ENCODE measurements around the gene VWF.

VWF gene

GRCh38 chr12:6058481-6059161, 65.8 kb downstream of the VWF start:
- no peaks in the 10 kb centered on the region for H3K9me3 ChIP-seq (ENCODE audit: control insufficient read depth in 2 of 2, low read length in 2 of 2)
- peaks cover 0 to 2% of the 10 kb centered on the region in 2 donors for H3K36me3 ChIP-seq (ENCODE audit: control insufficient read depth in 2 of 2, insufficient read depth in 2 of 2, low read length in 2 of 2)
- no peak overlapping the region for H3K27ac ChIP-seq (ENCODE audit: low read length)
- H3K27me3 ChIP-seq (ENCODE audit: control insufficient read depth in 1 of 2, insufficient read depth in 2 of 2, low read length in 2 of 2): peaks cover 2 to 5% of the 10 kb centered on the region in 2 donors
- H3K4me3 ChIP-seq (ENCODE audit: low read length in 2 of 2): no peak overlapping the region
- no peak overlapping the region for H3K9ac ChIP-seq (ENCODE audit: low read length in 2 of 2)
- H3K4me1 ChIP-seq (ENCODE audit: control insufficient read depth, insufficient read depth, low read length): peaks cover 8% of the 10 kb centered on the region

- Histone ChIP-seq H3K4me3 (ENCODE audit: low read length in 2 of 2) (no peak overlapping the region), H3K4me1 (ENCODE audit: control insufficient read depth, insufficient read depth, low read length) (peaks cover 2% of the 10 kb centered on the region), H3K9me3 (ENCODE audit: control insufficient read depth in 2 of 2, low read length in 2 of 2) (no peaks in the 10 kb centered on the region), H3K27ac (ENCODE audit: low read length) (no peak overlapping the region), H3K27me3 (ENCODE audit: control insufficient read depth in 1 of 2, insufficient read depth in 2 of 2, low read length in 2 of 2) (peaks cover 2 to 5% of the 10 kb centered on the region in 2 donors), H3K36me3 (ENCODE audit: control insufficient read depth in 2 of 2, insufficient read depth in 2 of 2, low read length in 2 of 2) (no peaks in the 10 kb centered on the region), H3K9ac (ENCODE audit: low read length in 2 of 2) (no peak overlapping the region)
These were observed 66.8 kb downstream of the VWF start for GRCh38 chr12:6057700-6058099.

GRCh38 chr12:6056406-6057240, 67.8 kb downstream of the VWF start:
- Histone ChIP-seq H3K9ac (ENCODE audit: low read length in 2 of 2) (no peak overlapping the region), H3K27me3 (ENCODE audit: control insufficient read depth in 1 of 2, insufficient read depth in 2 of 2, low read length in 2 of 2) (peaks cover 2 to 5% of the 10 kb centered on the region in 2 donors), H3K27ac (ENCODE audit: low read length) (no peak overlapping the region), H3K4me1 (ENCODE audit: control insufficient read depth, insufficient read depth, low read length) (peaks cover 2% of the 10 kb centered on the region), H3K36me3 (ENCODE audit: control insufficient read depth in 2 of 2, insufficient read depth in 2 of 2, low read length in 2 of 2) (no peaks in the 10 kb centered on the region), H3K9me3 (ENCODE audit: control insufficient read depth in 2 of 2, low read length in 2 of 2) (no peaks in the 10 kb centered on the region), H3K4me3 (ENCODE audit: low read length in 2 of 2) (peak overlapping the region in 1 of 2 donors; percentile 8)

- Histone ChIP-seq H3K36me3 (ENCODE audit: control insufficient read depth in 2 of 2, insufficient read depth in 2 of 2, low read length in 2 of 2) (no peaks in the 10 kb centered on the region), H3K9ac (ENCODE audit: low read length in 2 of 2) (no peak overlapping the region), H3K9me3 (ENCODE audit: control insufficient read depth in 2 of 2, low read length in 2 of 2) (no peaks in the 10 kb centered on the region), H3K27ac (ENCODE audit: low read length) (no peak overlapping the region), H3K4me1 (ENCODE audit: control insufficient read depth, insufficient read depth, low read length) (peaks cover 2% of the 10 kb centered on the region), H3K27me3 (ENCODE audit: control insufficient read depth in 1 of 2, insufficient read depth in 2 of 2, low read length in 2 of 2) (peaks cover 2 to 5% of the 10 kb centered on the region in 2 donors), H3K4me3 (ENCODE audit: low read length in 2 of 2) (no peak overlapping the region)
These were observed 70.9 kb downstream of the VWF start for GRCh38 chr12:6053541-6053940.

- H3K4me3 ChIP-seq (ENCODE audit: low read length in 2 of 2): no peak overlapping the region
- H3K36me3 ChIP-seq (ENCODE audit: control insufficient read depth in 2 of 2, insufficient read depth in 2 of 2, low read length in 2 of 2): no peaks in the 10 kb centered on the region
- H3K27ac ChIP-seq (ENCODE audit: low read length): no peak overlapping the region
- peaks cover 2% of the 10 kb centered on the region for H3K4me1 ChIP-seq (ENCODE audit: control insufficient read depth, insufficient read depth, low read length)
- H3K9ac ChIP-seq (ENCODE audit: low read length in 2 of 2): no peak overlapping the region
- peaks cover under 1 to 5% of the 10 kb centered on the region in 2 donors for H3K27me3 ChIP-seq (ENCODE audit: control insufficient read depth in 1 of 2, insufficient read depth in 2 of 2, low read length in 2 of 2)
- no peaks in the 10 kb centered on the region for H3K9me3 ChIP-seq (ENCODE audit: control insufficient read depth in 2 of 2, low read length in 2 of 2)
These were observed 71.5 kb downstream of the VWF start for GRCh38 chr12:6052940-6053329.

GRCh38 chr12:6052206-6052939, 72.1 kb downstream of the VWF start:
- H3K27ac ChIP-seq (ENCODE audit: low read length): no peak overlapping the region
- no peak overlapping the region for H3K4me3 ChIP-seq (ENCODE audit: low read length in 2 of 2)
- H3K4me1 ChIP-seq (ENCODE audit: control insufficient read depth, insufficient read depth, low read length): peaks cover 2% of the 10 kb centered on the region
- H3K9me3 ChIP-seq (ENCODE audit: control insufficient read depth in 2 of 2, low read length in 2 of 2): no peaks in the 10 kb centered on the region
- H3K36me3 ChIP-seq (ENCODE audit: control insufficient read depth in 2 of 2, insufficient read depth in 2 of 2, low read length in 2 of 2): no peaks in the 10 kb centered on the region
- H3K27me3 ChIP-seq (ENCODE audit: control insufficient read depth in 1 of 2, insufficient read depth in 2 of 2, low read length in 2 of 2): peaks cover 0 to 5% of the 10 kb centered on the region in 2 donors
- no peak overlapping the region for H3K9ac ChIP-seq (ENCODE audit: low read length in 2 of 2)

- Histone ChIP-seq H3K4me3 (ENCODE audit: low read length in 2 of 2) (no peak overlapping the region), H3K9me3 (ENCODE audit: control insufficient read depth in 2 of 2, low read length in 2 of 2) (no peaks in the 10 kb centered on the region), H3K36me3 (ENCODE audit: control insufficient read depth in 2 of 2, insufficient read depth in 2 of 2, low read length in 2 of 2) (no peaks in the 10 kb centered on the region), H3K9ac (ENCODE audit: low read length in 2 of 2) (no peak overlapping the region), H3K4me1 (ENCODE audit: control insufficient read depth, insufficient read depth, low read length) (peaks cover 2% of the 10 kb centered on the region), H3K27ac (ENCODE audit: low read length) (no peak overlapping the region), H3K27me3 (ENCODE audit: control insufficient read depth in 1 of 2, insufficient read depth in 2 of 2, low read length in 2 of 2) (no peaks in the 10 kb centered on the region)
These were observed 74.5 kb downstream of the VWF start for GRCh38 chr12:6049992-6050391.

GRCh38 chr12:6049587-6049986, 74.9 kb downstream of the VWF start:
- Histone ChIP-seq H3K9ac (ENCODE audit: low read length in 2 of 2) (no peak overlapping the region), H3K36me3 (ENCODE audit: control insufficient read depth in 2 of 2, insufficient read depth in 2 of 2, low read length in 2 of 2) (no peaks in the 10 kb centered on the region), H3K27ac (ENCODE audit: low read length) (no peak overlapping the region)

GRCh38 chr12:6047249-6048237, 76.9 kb downstream of the VWF start:
- H3K9me3 ChIP-seq (ENCODE audit: control insufficient read depth in 2 of 2, low read length in 2 of 2): no peaks in the 10 kb centered on the region

More at GRCh38 chr12:6049587-6049986, 74.9 kb downstream of the VWF start:
- no peaks in the 10 kb centered on the region for H3K27me3 ChIP-seq (ENCODE audit: control insufficient read depth in 1 of 2, insufficient read depth in 2 of 2, low read length in 2 of 2)
- H3K4me3 ChIP-seq (ENCODE audit: low read length in 2 of 2): no peak overlapping the region
- peaks cover 2% of the 10 kb centered on the region for H3K4me1 ChIP-seq (ENCODE audit: control insufficient read depth, insufficient read depth, low read length)
- no peaks in the 10 kb centered on the region for H3K9me3 ChIP-seq (ENCODE audit: control insufficient read depth in 2 of 2, low read length in 2 of 2)

More at GRCh38 chr12:6047249-6048237, 76.9 kb downstream of the VWF start:
- no peaks in the 10 kb centered on the region for H3K36me3 ChIP-seq (ENCODE audit: control insufficient read depth in 2 of 2, insufficient read depth in 2 of 2, low read length in 2 of 2)
- no peak overlapping the region for H3K4me3 ChIP-seq (ENCODE audit: low read length in 2 of 2)
- H3K4me1 ChIP-seq (ENCODE audit: control insufficient read depth, insufficient read depth, low read length): no peaks in the 10 kb centered on the region
- H3K27me3 ChIP-seq (ENCODE audit: control insufficient read depth in 1 of 2, insufficient read depth in 2 of 2, low read length in 2 of 2): no peaks in the 10 kb centered on the region
- no peak overlapping the region for H3K9ac ChIP-seq (ENCODE audit: low read length in 2 of 2)
- H3K27ac ChIP-seq (ENCODE audit: low read length): no peak overlapping the region

All from stomach smooth muscle (tissue), 2 donors.